Stimulated activated CD8-positive, alpha-beta memory T cell treated with anti-CD3 and anti-CD28 coated beads, Interleukin-7, amount 100 ng/mL, for 24 hours (primary cell): ENCODE data around the gene PLK1.

Source experiments
- DNase-seq: peaks from one replicate; pipeline ENCODE4 v3.0.0-alpha.2; 2020; ENCODE audit warnings: low read depth

Gene PLK1

GRCh38 chr16:23679986-23680336 is 1.3 kb downstream of the PLK1 start:
- DNase-seq = no peak

- DNase-seq = no peak
These were observed 3.5 kb downstream of the PLK1 start for GRCh38 chr16:23682181-23682580.

- DNase-seq = no peak
These were observed 4.8 kb downstream of the PLK1 start for GRCh38 chr16:23683487-23683886.

GRCh38 chr16:23687034-23687808 is 8.5 kb downstream of the PLK1 start:
- DNase-seq = no peak

DNA sequence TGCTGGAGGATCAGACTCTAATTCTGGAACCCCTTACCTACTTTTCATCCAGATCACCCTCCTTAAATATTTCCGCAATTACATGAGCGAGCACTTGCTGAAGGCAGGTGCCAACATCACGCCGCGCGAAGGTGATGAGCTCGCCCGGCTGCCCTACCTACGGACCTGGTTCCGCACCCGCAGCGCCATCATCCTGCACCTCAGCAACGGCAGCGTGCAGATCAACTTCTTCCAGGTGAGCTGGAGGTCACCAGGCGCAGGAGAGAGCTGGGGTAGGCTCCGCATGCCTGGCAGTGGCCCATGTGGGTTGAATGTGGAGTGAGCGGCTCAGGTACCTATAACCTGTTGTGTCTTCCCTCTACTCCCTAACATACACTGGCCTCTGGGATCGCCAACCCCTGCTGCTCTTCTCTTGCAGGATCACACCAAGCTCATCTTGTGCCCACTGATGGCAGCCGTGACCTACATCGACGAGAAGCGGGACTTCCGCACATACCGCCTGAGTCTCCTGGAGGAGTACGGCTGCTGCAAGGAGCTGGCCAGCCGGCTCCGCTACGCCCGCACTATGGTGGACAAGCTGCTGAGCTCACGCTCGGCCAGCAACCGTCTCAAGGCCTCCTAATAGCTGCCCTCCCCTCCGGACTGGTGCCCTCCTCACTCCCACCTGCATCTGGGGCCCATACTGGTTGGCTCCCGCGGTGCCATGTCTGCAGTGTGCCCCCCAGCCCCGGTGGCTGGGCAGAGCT is 10.9 kb downstream of the PLK1 start:
- DNase-seq = no peak

DNA sequence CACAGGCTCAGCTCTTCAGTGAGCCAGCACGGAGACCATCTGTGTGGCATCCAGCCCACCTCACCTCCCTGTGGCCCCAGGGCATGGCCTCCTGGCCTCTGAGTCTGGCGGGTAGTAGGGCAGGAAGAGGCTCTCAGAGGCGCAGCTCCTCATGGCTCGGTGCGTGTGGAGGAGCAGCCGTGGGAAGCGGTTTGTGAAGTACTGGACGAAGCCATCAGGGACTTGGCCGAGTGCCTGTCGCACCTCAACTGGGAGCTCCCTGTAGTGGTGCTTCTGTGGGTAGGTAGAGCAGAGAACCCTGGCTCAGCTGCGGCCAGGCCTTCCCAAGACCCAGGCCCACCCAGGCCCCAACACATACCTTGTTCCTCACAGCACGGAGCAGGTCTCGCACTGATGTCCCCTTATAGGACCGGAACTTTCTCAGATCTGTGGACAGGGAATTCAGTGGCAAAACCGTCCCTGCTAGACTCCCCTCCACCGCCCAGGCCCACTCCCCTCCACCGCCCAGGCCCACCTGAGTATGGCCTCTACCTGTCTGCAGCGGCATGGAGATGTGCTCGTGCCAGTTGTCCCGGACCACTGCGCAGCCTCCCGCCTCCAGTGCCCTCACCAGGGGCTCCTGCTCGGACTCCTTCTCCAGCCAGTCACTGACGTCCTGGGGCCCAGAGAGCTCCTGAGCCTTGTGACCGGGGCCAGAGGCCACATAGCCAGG is 12.2 kb downstream of the PLK1 start:
- no peak for DNase-seq

DNA sequence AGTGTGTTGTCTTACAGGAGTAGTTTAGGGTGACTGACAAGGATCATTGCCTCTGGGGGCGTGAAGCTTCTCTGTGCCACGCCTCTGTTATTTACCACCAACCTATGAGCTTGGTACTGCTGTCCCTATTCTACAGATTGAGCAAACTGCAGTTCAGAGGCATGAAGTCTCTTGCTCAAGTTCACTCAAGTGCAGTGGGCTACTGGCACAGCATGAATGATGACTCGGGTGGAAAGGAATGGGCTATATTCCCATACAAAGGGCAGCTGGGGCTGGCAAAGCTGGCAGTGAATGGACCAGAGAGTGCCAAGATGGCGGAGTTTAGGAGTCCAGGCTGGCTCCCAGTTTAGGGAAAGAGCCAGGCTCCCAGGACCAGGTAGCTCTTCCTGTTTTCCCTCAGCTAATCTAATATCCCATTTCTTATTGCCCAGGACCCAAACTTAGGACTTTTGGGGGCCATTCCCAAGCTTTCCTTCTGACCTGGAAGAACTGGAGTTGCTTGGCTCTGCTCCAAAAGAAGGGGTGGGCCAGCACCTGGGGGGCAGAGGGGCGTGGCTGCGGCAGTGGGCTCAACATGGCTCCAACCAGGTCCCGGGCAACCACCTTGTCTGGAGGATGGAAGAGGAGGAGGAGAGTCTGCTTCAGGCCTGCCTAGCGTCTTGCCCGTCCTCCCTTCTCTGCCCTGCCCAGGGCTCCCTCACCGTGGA is 12.9 kb downstream of the PLK1 start:
- DNase-seq = no peak

GRCh38 chr16:23692190-23692837 is 13.6 kb downstream of the PLK1 start:
- DNase-seq = no peak

GRCh38 chr16:23694265-23694643 is 15.6 kb downstream of the PLK1 start:
- DNase-seq = no peak

GRCh38 chr16:23694644-23695373 is 16.1 kb downstream of the PLK1 start:
- DNase-seq = no peak

DNA sequence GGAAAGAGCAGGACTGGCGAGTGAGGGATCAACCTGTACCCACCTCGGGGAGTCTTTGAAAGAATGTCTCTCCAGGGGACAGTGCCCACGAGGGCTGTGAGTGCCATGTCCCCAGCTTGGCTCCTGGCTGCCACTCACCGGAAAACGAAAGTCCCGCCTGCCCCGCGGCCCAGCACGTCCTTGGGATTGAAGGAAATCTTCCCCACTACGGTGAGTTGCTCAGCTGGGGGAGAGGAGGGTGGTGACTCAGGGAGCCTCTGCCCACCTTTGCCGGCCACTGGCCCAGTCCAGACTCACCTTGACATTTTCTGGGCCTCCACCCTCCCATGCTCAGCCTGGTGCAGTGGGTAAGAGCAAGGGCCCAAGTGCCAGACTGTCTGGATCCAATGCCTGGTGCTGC is 17.1 kb downstream of the PLK1 start:
- DNase-seq = no peak

GRCh38 chr16:23699100-23699499 is 20.4 kb downstream of the PLK1 start:
- no peak for DNase-seq

- no peak for DNase-seq
These were observed 21.4 kb downstream of the PLK1 start for GRCh38 chr16:23700093-23700492.

- DNase-seq = no peak
These were observed 21.8 kb downstream of the PLK1 start for GRCh38 chr16:23700509-23700908.

DNA sequence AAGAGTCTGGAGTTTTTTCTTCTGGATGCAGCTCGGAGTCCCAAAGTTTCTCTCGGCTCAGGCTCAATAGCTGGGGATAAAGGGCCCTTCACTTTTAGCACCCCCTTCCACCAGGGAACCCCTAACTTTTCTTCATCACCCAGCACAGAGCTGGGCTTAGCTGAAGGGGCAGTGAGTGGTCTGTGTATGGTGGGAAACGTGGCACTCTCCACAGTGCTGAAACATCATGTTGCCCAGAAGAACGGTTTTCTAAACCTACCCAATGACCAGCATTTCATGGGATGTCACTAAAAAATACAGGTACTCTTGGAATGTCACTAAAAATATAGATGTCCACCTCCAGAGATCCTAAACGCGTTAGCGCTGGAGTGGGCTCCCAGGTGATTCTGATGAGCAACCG is 22.4 kb downstream of the PLK1 start:
- DNase-seq = no peak

GRCh38 chr16:23702951-23703350 is 24.3 kb downstream of the PLK1 start:
- no peak for DNase-seq

DNA sequence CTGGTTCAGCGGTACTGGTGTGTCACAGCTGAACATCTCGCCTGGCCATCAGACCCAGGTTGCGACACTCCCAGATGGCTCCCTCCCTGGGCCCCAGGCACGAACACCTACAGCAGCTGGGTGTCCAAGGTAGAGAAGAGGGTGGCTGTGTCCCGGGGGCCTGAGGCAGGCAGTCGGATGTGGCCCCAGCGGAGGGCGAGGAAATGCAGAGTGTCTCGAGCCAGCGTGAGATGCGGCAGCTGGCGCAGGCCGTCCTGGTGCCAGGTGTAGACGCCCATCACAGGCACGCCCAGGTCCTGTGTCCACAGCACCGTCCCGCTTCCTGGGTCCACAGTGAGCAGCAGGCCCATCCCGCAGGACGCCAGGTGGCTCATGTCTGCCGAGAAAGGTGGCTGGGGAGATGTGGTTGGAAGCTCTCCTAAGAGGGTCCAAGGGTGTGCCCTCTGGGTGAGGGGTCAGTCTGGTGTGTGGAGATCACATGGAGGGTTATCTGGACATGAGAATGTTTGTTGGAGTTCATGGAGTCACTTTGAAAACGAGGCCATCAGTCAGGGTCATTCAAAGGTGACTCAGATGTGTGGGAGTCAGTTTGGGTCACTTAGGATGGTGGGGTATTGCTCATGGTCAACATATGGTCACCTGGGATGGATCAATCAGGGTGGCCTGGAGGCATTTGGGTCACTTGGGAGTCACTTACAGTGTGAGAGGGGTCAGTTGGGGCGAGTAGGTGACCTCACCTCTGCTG is 26.3 kb downstream of the PLK1 start:
- no peak for DNase-seq

DNA sequence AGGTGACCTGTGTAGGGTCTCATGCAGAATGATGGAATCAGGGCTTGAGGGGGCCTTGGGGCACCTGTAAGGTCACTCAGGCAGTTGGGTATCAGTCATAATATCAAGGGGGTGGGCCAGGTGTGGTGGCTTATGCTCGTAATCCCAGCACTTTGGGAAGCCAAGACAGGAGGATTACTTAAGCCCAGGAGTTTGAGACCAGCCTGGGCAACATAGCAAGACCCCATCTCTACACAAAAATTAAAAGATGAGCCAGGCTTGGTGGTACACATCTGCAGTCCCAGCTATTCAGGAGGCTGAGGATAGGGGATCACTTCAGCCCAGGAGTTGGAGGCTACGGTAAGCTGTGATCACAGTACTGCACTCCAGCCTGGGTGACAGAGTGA is 26.8 kb downstream of the PLK1 start:
- DNase-seq = no peak

GRCh38 chr16:23706439-23706838 is 27.8 kb downstream of the PLK1 start:
- no peak for DNase-seq

GRCh38 chr16:23709536-23709935 is 30.8 kb downstream of the PLK1 start:
- no peak for DNase-seq

GRCh38 chr16:23710008-23710407 is 31.3 kb downstream of the PLK1 start:
- DNase-seq = no peak
